Hepatocyte (in vitro differentiated cells): ENCODE measurements around the gene CALML3.

Source experiments
- EZH2 ChIP-seq: fragments of 200-600 bp; sonication (generic); IDR thresholded peaks from 2 replicates; pipeline ENCODE4 v1.6.1; 2016; ENCODE audit warnings: antibody characterized with exemption, mild to moderate bottlenecking, borderline replicate concordance
- EZH2phosphoT487 ChIP-seq: fragments of 200-600 bp; sonication (generic); IDR thresholded peaks from one replicate; pipeline ENCODE4 v1.6.1; 2018; ENCODE audit warnings: antibody characterized with exemption, mild to moderate bottlenecking, low read depth, moderate library complexity; ENCODE audit not compliant: unreplicated experiment, severe bottlenecking
- TF ChIP-seq, protein P1 (sequence below): fragments of 200-600 bp; sonication (generic); IDR thresholded peaks from 2 replicates; pipeline ENCODE4 v1.5.1; 2016; ENCODE audit warnings: antibody characterized with exemption, mild to moderate bottlenecking; ENCODE audit not compliant: poor library complexity

- TF ChIP-seq, protein P1, sequence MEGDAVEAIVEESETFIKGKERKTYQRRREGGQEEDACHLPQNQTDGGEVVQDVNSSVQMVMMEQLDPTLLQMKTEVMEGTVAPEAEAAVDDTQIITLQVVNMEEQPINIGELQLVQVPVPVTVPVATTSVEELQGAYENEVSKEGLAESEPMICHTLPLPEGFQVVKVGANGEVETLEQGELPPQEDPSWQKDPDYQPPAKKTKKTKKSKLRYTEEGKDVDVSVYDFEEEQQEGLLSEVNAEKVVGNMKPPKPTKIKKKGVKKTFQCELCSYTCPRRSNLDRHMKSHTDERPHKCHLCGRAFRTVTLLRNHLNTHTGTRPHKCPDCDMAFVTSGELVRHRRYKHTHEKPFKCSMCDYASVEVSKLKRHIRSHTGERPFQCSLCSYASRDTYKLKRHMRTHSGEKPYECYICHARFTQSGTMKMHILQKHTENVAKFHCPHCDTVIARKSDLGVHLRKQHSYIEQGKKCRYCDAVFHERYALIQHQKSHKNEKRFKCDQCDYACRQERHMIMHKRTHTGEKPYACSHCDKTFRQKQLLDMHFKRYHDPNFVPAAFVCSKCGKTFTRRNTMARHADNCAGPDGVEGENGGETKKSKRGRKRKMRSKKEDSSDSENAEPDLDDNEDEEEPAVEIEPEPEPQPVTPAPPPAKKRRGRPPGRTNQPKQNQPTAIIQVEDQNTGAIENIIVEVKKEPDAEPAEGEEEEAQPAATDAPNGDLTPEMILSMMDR = no peak
- TF ChIP-seq EZH2 (no peak), EZH2phosphoT487 (no peak)
Observed at GRCh38 chr10:5564537-5565204, 39.9 kb downstream of the CALML3 start.
